HCT116 (cell line): ENCODE results near the gene PRR23E. TPM values are rescaled to one million over a fixed set of nuclear protein-coding genes. Genes with fewer than 3 reads are reported as not detected.

ENCODE experiments used
- ATAC-seq: fragments of 200-7000 bp; cut with Tn5 transposase; 2 replicates; pipeline ENCODE4 v1.9.1; 2020; ENCODE audit warnings: mild to moderate bottlenecking, moderate library complexity
- BruUV-seq: library from RNA; stranded (reverse); fragments of 400-500 nt; replicated peaks from 2 replicates; lab custom pipeline; 2021; lab: Mats Ljungman, UMichigan
- CTCF ChIA-PET: fragments of 300-600 bp; sonication (Branson Sonifier 250); formaldehyde crosslinking; loops from one replicate; lab custom pipeline; 2021; ENCODE audit warnings: antibody characterized with exemption; lab: Charles Lee
- POLR2A ChIA-PET: fragments of 300-600, 350-600 bp; sonication (Branson Sonifier 250); formaldehyde crosslinking; loops from one replicate; lab custom pipeline; 2021; ENCODE audit warnings: antibody characterized with exemption; lab: Charles Lee
- RAD21 ChIA-PET, 2 experiments: fragments of 300-600 bp; sonication (Branson Sonifier 250); formaldehyde crosslinking; loops; one replicate each; lab custom pipeline; 2023; ENCODE audit warnings: low total read pairs in 2 of 2; ENCODE audit not compliant: uncharacterized antibody in 2 of 2, unreplicated experiment in 2 of 2, low non-redundant PET in 1 of 2; lab: Charles Lee
- DNase-seq: peaks from one replicate; pipeline ENCODE4 v3.0.0-alpha.2; 2010; ENCODE audit warnings: low read depth, low spot score
- H2AFZ ChIP-seq: fragments of 200-600 bp; shearing (Covaris generic), sonication (generic); 2 replicates; pipeline ENCODE4 v1.6.1; 2017; ENCODE audit warnings: low read depth, mixed run types, mixed read lengths, antibody characterized with exemption, low read length; ENCODE audit not compliant: poor library complexity, severe bottlenecking
- H3K27ac ChIP-seq: 2 replicates; pipeline ENCODE4 v1.5.1; 2012; ENCODE audit warnings: low read depth, low read length
- H3K27me3 ChIP-seq: fragments of 200-600 bp; sonication (generic); 2 replicates; pipeline ENCODE4 v1.6.1; 2016; ENCODE audit warnings: mixed run types, low read length, mixed read lengths; ENCODE audit not compliant: insufficient read depth
- H3K36me3 ChIP-seq, 2 experiments: fragments of 200-500 bp in 1 of 2; fragments of 200-600 bp in 1 of 2; sonication (Bioruptor generic) in 1 of 2; sonication (generic) in 1 of 2; 2 replicates each; pipeline versions ENCODE4 v1.5.1 to v1.6.1; 2014 to 2016; ENCODE audit warnings: low read length in 2 of 2, inconsistent platforms in 1 of 2, mixed read lengths in 1 of 2, mixed run types in 1 of 2; ENCODE audit not compliant: insufficient read depth in 2 of 2, control insufficient read depth in 1 of 2
- H3K4me1 ChIP-seq, 2 experiments: fragments of 200-600 bp in 1 of 2; sonication (generic) in 1 of 2; 2 replicates each; pipeline versions ENCODE4 v1.5.1 to v1.6.1; 2012 to 2017; ENCODE audit warnings: low read length in 2 of 2, inconsistent platforms in 1 of 2, mild to moderate bottlenecking in 1 of 2, mixed read lengths in 1 of 2, mixed run types in 1 of 2, moderate library complexity in 1 of 2; ENCODE audit not compliant: insufficient read depth in 2 of 2, control insufficient read depth in 1 of 2
- H3K4me2 ChIP-seq: fragments of 200-600 bp; sonication (generic); 2 replicates; pipeline ENCODE4 v1.6.1; 2017; ENCODE audit warnings: mixed run types, low read length, mixed read lengths
- H3K4me3 ChIP-seq, 2 experiments: fragments of 200-600 bp in 1 of 2; sonication (generic) in 1 of 2; replicated peaks in 1 of 2; 2 replicates each; pipeline ENCODE4 v1.5.1; 2011 to 2016; ENCODE audit warnings: low read length in 2 of 2, control low read depth in 1 of 2, low read depth in 1 of 2, mild to moderate bottlenecking in 1 of 2, mixed read lengths in 1 of 2, mixed run types in 1 of 2
- H3K79me2 ChIP-seq: fragments of 200-600 bp; sonication (generic); 2 replicates; pipeline ENCODE4 v1.6.1; 2017; ENCODE audit warnings: mild to moderate bottlenecking, mixed run types, low read length, moderate library complexity, mixed read lengths; ENCODE audit not compliant: insufficient read depth
- H3K9ac ChIP-seq: fragments of 200-600 bp; sonication (generic); 2 replicates; pipeline ENCODE4 v1.6.1; 2016; ENCODE audit warnings: low read length, mixed read lengths
- H3K9me2 ChIP-seq: fragments of 200-600 bp; sonication (generic), shearing (Covaris generic); 2 replicates; pipeline ENCODE4 v1.6.1; 2017; ENCODE audit warnings: mixed run types, mild to moderate bottlenecking, moderate library complexity; ENCODE audit not compliant: insufficient read depth
- H3K9me3 ChIP-seq, 2 experiments: fragments of 200-500 bp in 1 of 2; fragments of 200-600 bp in 1 of 2; sonication (Bioruptor generic) in 1 of 2; sonication (generic) in 1 of 2; 2 replicates each; pipeline ENCODE4 v1.6.1; 2014 to 2017; ENCODE audit warnings: low read length in 2 of 2, mixed read lengths in 2 of 2, inconsistent platforms in 1 of 2, low read depth in 1 of 2, mild to moderate bottlenecking in 1 of 2, mixed run types in 1 of 2, moderate library complexity in 1 of 2; ENCODE audit not compliant: control insufficient read depth in 1 of 2, insufficient read depth in 1 of 2
- H4K20me1 ChIP-seq: fragments of 200-600 bp; sonication (generic), shearing (Covaris generic); 2 replicates; pipeline ENCODE4 v1.6.1; 2017; ENCODE audit warnings: mixed run types, mild to moderate bottlenecking, moderate library complexity; ENCODE audit not compliant: insufficient read depth
- CEBPB ChIP-seq: IDR thresholded peaks from 2 replicates; pipeline ENCODE4 v1.6.1; 2012; ENCODE audit warnings: low read depth
- EGR1 ChIP-seq: IDR thresholded peaks from 2 replicates; pipeline ENCODE4 v1.6.1; 2012; ENCODE audit warnings: low read depth
- ELF1 ChIP-seq: IDR thresholded peaks from 2 replicates; pipeline ENCODE4 v1.6.1; 2012; ENCODE audit warnings: low read depth, borderline replicate concordance
- EZH2phosphoT487 ChIP-seq: fragments of 200-600 bp; IDR thresholded peaks from 2 replicates; pipeline ENCODE4 v1.6.1; 2018; ENCODE audit warnings: antibody characterized with exemption, borderline replicate concordance
- POLR2A ChIP-seq: IDR thresholded peaks from 2 replicates; pipeline ENCODE4 v1.7.0; 2011; ENCODE audit warnings: borderline replicate concordance; ENCODE audit not compliant: insufficient read depth, insufficient read length; ENCODE audit errors: extremely low read depth
- POLR2AphosphoS5 ChIP-seq: IDR thresholded peaks from 2 replicates; pipeline ENCODE4 v1.6.1; 2011; ENCODE audit warnings: mild to moderate bottlenecking, low read depth, low read length, moderate library complexity
- RAD21 ChIP-seq: IDR thresholded peaks from 2 replicates; pipeline ENCODE4 v1.6.1; 2012; ENCODE audit warnings: low read depth, mild to moderate bottlenecking
- SP1 ChIP-seq: IDR thresholded peaks from 2 replicates; pipeline ENCODE4 v1.6.1; 2012; ENCODE audit warnings: low read depth
- ZFX ChIP-seq: fragments of 450-650 bp; IDR thresholded peaks from 2 replicates; pipeline ENCODE4 v1.6.1; 2017
- intact Hi-C: fragments of 100-400 bp; cut with micrococcal nuclease; formaldehyde crosslinking; loops from 2 replicates; pipeline ENCODE4 v1.10.0; 2022
- total RNA-seq: library from RNA; stranded (reverse); gene quantifications from one replicate; pipeline ENCODE4 v1.2.1, GENCODE V29; 2021; ENCODE audit not compliant: unreplicated experiment
- TF ChIP-seq, protein P1 (sequence below): IDR thresholded peaks from 2 replicates; pipeline ENCODE4 v1.6.1; 2012
- TF ChIP-seq, protein P2 (sequence below), 3 experiments: fragments of 200-600 bp in 1 of 3; sonication (generic) in 1 of 3; IDR thresholded peaks in 2 of 3; conservative IDR thresholded peaks in 1 of 3; 2 replicates each; pipeline ENCODE4 v1.5.1; 2012 to 2017; ENCODE audit warnings: low read depth in 2 of 3, low read length in 2 of 3, antibody characterized with exemption in 1 of 3, borderline replicate concordance in 1 of 3, control low read depth in 1 of 3, mild to moderate bottlenecking in 1 of 3, mixed read lengths in 1 of 3, mixed run types in 1 of 3, moderate library complexity in 1 of 3; ENCODE audit not compliant: insufficient read depth in 1 of 3

Gene PRR23E
- total RNA-seq, 1 experiment from 2014 or later = not detected

GRCh38 chr3:127175272-127175671 is 17.7 kb upstream of the PRR23E start:
- ChIA-PET CTCF (no interaction called here), RAD21 (no interaction called here), POLR2A (no interaction called here)
- intact Hi-C loops = no loop called here
- Histone ChIP-seq H3K9me3 (peaks cover 0 to 7% of the 10 kb centered on the region in 2 experiments; a peak in 1 of 4 replicates), H3K4me2 (no peak overlapping the region), H4K20me1 (no peaks in the 10 kb centered on the region), H3K4me3 (no peak overlapping the region), H3K4me1 (peaks cover 14 to 20% of the 10 kb centered on the region in 2 experiments), H3K9ac (no peak overlapping the region), H3K27me3 (no peaks in the 10 kb centered on the region; the same call in 1 of the 2 replicates), H3K79me2 (no peaks in the 10 kb centered on the region), H3K27ac (no peak overlapping the region), H3K36me3 (no peaks in the 10 kb centered on the region), H3K9me2 (no peaks in the 10 kb centered on the region), H2AFZ (no peak overlapping the region)
- ATAC-seq (no peak), DNase-seq (no peak)
- no TSS peak for BruUV-seq
- no peak for TF ChIP-seq SP1
- TF ChIP-seq EZH2phosphoT487 = no peak
- TF ChIP-seq POLR2A = no peak
- TF ChIP-seq, protein P1, sequence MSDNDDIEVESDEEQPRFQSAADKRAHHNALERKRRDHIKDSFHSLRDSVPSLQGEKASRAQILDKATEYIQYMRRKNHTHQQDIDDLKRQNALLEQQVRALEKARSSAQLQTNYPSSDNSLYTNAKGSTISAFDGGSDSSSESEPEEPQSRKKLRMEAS = no peak
- TF ChIP-seq ZFX = no peak
- TF ChIP-seq EGR1 = no peak

GRCh38 chr3:127177226-127177625 is 15.7 kb upstream of the PRR23E start:
- no peak overlapping the region for H3K4me2 ChIP-seq
- RAD21 ChIA-PET = no interaction called here
- H3K36me3 ChIP-seq = no peaks in the 10 kb centered on the region
- CTCF ChIA-PET = interaction anchor here (0.7 kb wide), 1 partner anchor 112 kb away, joined by 4 read pairs; no protein-coding TSS in a partner anchor
- H2AFZ ChIP-seq = no peak overlapping the region
- no peak overlapping the region for H3K9ac ChIP-seq
- no TSS peak for BruUV-seq
- no peak overlapping the region for H3K27ac ChIP-seq
- H3K9me2 ChIP-seq = no peaks in the 10 kb centered on the region
- ATAC-seq (peak; percentile 41; the same call in 1 of the 2 replicates), DNase-seq (no peak)
- no peak for TF ChIP-seq EZH2phosphoT487
- TF ChIP-seq ELF1 = no peak
- TF ChIP-seq RAD21 = peak; percentile 57
- TF ChIP-seq CEBPB = no peak
- TF ChIP-seq SP1 = no peak
- no peak for TF ChIP-seq POLR2AphosphoS5
- TF ChIP-seq, protein P2, sequence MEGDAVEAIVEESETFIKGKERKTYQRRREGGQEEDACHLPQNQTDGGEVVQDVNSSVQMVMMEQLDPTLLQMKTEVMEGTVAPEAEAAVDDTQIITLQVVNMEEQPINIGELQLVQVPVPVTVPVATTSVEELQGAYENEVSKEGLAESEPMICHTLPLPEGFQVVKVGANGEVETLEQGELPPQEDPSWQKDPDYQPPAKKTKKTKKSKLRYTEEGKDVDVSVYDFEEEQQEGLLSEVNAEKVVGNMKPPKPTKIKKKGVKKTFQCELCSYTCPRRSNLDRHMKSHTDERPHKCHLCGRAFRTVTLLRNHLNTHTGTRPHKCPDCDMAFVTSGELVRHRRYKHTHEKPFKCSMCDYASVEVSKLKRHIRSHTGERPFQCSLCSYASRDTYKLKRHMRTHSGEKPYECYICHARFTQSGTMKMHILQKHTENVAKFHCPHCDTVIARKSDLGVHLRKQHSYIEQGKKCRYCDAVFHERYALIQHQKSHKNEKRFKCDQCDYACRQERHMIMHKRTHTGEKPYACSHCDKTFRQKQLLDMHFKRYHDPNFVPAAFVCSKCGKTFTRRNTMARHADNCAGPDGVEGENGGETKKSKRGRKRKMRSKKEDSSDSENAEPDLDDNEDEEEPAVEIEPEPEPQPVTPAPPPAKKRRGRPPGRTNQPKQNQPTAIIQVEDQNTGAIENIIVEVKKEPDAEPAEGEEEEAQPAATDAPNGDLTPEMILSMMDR (IDR thresholded peaks at IDR 0.05 in 2 of 3, conservative IDR thresholded peaks at IDR 0.05 in 1 of 3; ENCODE audit: borderline replicate concordance in 1 of 3, insufficient read depth in 1 of 3, low read depth in 2 of 3, low read length in 2 of 3) = peak; percentile 14 to 38 (median 19); a peak in 2 of 6 replicates
- no peaks in the 10 kb centered on the region for H3K27me3 ChIP-seq
- H3K4me1 ChIP-seq = peaks cover 10 to 15% of the 10 kb centered on the region in 2 experiments
- POLR2A ChIA-PET = no interaction called here
- H4K20me1 ChIP-seq = no peaks in the 10 kb centered on the region
- H3K79me2 ChIP-seq = no peaks in the 10 kb centered on the region
- peaks cover 0 to 7% of the 10 kb centered on the region in 2 experiments; a peak in 1 of 4 replicates for H3K9me3 ChIP-seq
- no peak overlapping the region for H3K4me3 ChIP-seq
- intact Hi-C loops = loop anchor here (2.0 kb wide), 1 partner anchor 424 kb away; no protein-coding TSS in a partner anchor
